ENCODE measurements around the gene BAHCC1. TPM values are rescaled to one million over a fixed set of nuclear protein-coding genes. Genes with fewer than 3 reads are reported as not detected.

BAHCC1 gene
- total and polyA plus RNA-seq, 9 of the 15 experiments (the other 6 are each of a cell fraction or from before 2014, with no cell fraction given): 0.14 to 26.9 (median 5.0) TPM

DNA sequence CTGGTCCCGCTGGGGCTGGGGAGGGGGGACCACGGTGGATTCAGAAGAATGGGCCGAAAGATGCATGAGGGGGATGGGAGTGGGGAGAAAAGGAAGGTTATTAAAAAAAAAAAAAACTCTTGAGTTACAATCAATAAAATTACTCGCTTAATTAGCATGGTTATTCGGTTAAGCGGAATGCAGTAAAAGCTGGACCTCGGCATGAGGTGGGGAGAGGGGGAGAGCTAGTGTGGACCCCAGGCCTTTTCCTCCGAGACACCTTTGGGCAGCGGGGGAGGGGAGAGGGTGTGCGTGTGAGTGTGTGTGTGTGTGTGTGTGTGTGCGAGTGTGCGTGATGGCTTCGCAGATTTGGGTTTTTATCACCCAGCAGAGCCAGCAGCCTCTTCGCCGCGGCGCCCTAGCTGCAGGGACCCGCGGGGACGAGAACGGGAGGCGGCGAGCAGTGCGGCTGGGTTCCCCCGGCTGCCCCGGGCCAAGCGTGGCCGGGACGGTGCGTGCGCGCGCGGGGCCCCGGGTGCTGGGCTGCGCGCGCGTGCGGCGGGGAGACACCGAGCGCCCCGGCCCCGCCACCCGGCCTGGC lies 3.7 kb downstream of the BAHCC1 start:
- Histone ChIP-seq H3K27ac (ENCODE audit: extremely low read depth, low read depth, low read length) (peak overlapping the region; percentile 80), H3K9me1 (ENCODE audit: control insufficient read depth, insufficient read depth, low read length) (no peaks in the 10 kb centered on the region), H3K4me1 (replicated peaks in 1 of 2; ENCODE audit: control insufficient read depth in 2 of 2, insufficient read depth in 2 of 2, low read length in 2 of 2) (peaks cover 26 to 83% of the 10 kb centered on the region in 2 experiments), H2AFZ (ENCODE audit: low read depth, low read length) (peak overlapping the region; percentile 85), H3K4me3 (peak overlapping the region; percentile 84), H3K9ac (ENCODE audit: insufficient read depth in 1 of 2, low read depth in 2 of 2, low read length in 2 of 2) (peak overlapping the region; percentile 75 to 96), H3K9me3 (replicated peaks; ENCODE audit: control insufficient read depth, insufficient read depth, low read depth, low read length) (no peaks in the 10 kb centered on the region), H4K20me1 (replicated peaks; ENCODE audit: control insufficient read depth, insufficient read depth, low read length) (no peaks in the 10 kb centered on the region), H3K4me2 (ENCODE audit: insufficient read depth, low read length) (peak overlapping the region; percentile 78), H3K27me3 (ENCODE audit: control insufficient read depth in 2 of 2, insufficient read depth in 2 of 2, low read length in 2 of 2) (no peaks in the 10 kb centered on the region), H3K79me2 (ENCODE audit: control insufficient read depth, insufficient read depth, low read length) (peaks cover 48% of the 10 kb centered on the region), H3K36me3 (ENCODE audit: control insufficient read depth, insufficient read depth, low read length) (peaks cover 28% of the 10 kb centered on the region; the same call in 2 of the 3 replicates)
- in situ Hi-C loops (cut with MboI): no loop called here
- ChIA-PET CTCF (ENCODE audit: low intra/inter-chr PET ratio) (no interaction called here), POLR2A (interaction anchor here (0.6 kb wide), 3 partner anchors 31 to 68 kb away, joined by 3 to 4 read pairs (median 3); no protein-coding TSS in a partner anchor)
- FAIRE-seq (peak; percentile 65), DNase-seq (ENCODE audit: extremely low read depth in 1 of 4, low spot score in 3 of 4) (peak in 2 of 4 experiments; percentile 58 to 65), ATAC-seq (peak; percentile 15; the same call in 2 of the 3 replicates)
- 16% methylated on average over 17 of the region's 46 CpGs for WGBS (ENCODE audit: insufficient coverage, low coverage, missing lambda C conversion rate)
- intact Hi-C loops (cut with micrococcal nuclease): no loop called here
- no TSS peak for BruUV-seq (replicated peaks)
- TF ChIP-seq ZNF644 (tag; IDR thresholded peaks at IDR 0.05; ENCODE audit: low read depth) (no peak), KDM1A (IDR thresholded peaks at IDR 0.05) (peak in 1 of 2 experiments; percentile 76; a peak in 2 of 4 replicates), DPF2 (IDR thresholded peaks at IDR 0.05) (peak; percentile 77), SRF (CRISPR knock-in tag; IDR thresholded peaks at IDR 0.05) (no peak), SREBF2 (CRISPR knock-in tag; IDR thresholded peaks at IDR 0.05) (no peak), EP400 (IDR thresholded peaks at IDR 0.05) (peak; percentile 62; the same call in 1 of the 2 replicates), ZNF785 (CRISPR knock-in tag; IDR thresholded peaks at IDR 0.05) (no peak), ZNF780A (CRISPR knock-in tag; IDR thresholded peaks at IDR 0.05) (no peak), ATF1 (CRISPR knock-in tag; IDR thresholded peaks at IDR 0.05) (no peak), ATF1 (tag; IDR thresholded peaks at IDR 0.05) (peak; percentile 30; the same call in 1 of the 2 replicates), NFRKB (IDR thresholded peaks at IDR 0.05; ENCODE audit: low read depth) (0 out of 2 replicates have a peak, but pooled peaks have one; percentile 50), POLR2B (IDR thresholded peaks at IDR 0.05; ENCODE audit: low read depth, partially characterized antibody) (peak; percentile 32), NONO (IDR thresholded peaks at IDR 0.05; ENCODE audit: low read depth in 2 of 2, low read length in 1 of 2) (peak in 1 of 2 experiments; percentile 41; a peak in 1 of 4 replicates)
- TF ChIP-seq, protein P1, sequence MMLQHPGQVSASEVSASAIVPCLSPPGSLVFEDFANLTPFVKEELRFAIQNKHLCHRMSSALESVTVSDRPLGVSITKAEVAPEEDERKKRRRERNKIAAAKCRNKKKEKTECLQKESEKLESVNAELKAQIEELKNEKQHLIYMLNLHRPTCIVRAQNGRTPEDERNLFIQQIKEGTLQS (IDR thresholded peaks at IDR 0.05): no peak
- TF ChIP-seq, protein P1 (CRISPR knock-in tag; conservative IDR thresholded peaks at IDR 0.05): no peak
- TF ChIP-seq, protein P2, sequence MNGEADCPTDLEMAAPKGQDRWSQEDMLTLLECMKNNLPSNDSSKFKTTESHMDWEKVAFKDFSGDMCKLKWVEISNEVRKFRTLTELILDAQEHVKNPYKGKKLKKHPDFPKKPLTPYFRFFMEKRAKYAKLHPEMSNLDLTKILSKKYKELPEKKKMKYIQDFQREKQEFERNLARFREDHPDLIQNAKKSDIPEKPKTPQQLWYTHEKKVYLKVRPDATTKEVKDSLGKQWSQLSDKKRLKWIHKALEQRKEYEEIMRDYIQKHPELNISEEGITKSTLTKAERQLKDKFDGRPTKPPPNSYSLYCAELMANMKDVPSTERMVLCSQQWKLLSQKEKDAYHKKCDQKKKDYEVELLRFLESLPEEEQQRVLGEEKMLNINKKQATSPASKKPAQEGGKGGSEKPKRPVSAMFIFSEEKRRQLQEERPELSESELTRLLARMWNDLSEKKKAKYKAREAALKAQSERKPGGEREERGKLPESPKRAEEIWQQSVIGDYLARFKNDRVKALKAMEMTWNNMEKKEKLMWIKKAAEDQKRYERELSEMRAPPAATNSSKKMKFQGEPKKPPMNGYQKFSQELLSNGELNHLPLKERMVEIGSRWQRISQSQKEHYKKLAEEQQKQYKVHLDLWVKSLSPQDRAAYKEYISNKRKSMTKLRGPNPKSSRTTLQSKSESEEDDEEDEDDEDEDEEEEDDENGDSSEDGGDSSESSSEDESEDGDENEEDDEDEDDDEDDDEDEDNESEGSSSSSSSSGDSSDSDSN (IDR thresholded peaks at IDR 0.05; ENCODE audit: borderline replicate concordance in 1 of 2, low read depth in 2 of 2, low read length in 2 of 2): peak in 1 of 2 experiments; percentile 47; a peak in 2 of 4 replicates
- TF ChIP-seq, protein P3, sequence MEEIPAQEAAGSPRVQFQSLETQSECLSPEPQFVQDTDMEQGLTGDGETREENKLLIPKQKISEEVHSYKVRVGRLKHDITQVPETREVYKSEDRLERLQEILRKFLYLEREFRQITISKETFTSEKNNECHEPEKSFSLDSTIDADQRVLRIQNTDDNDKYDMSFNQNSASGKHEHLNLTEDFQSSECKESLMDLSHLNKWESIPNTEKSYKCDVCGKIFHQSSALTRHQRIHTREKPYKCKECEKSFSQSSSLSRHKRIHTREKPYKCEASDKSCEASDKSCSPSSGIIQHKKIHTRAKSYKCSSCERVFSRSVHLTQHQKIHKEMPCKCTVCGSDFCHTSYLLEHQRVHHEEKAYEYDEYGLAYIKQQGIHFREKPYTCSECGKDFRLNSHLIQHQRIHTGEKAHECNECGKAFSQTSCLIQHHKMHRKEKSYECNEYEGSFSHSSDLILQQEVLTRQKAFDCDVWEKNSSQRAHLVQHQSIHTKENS (CRISPR knock-in tag; IDR thresholded peaks at IDR 0.05): no peak
